SU-DHL-6 (cell line): ENCODE measurements around the gene SLC22A17.

ENCODE experiments used
- H2AFZ ChIP-seq: fragments of 200-600 bp; sonication (generic); 2 replicates; pipeline ENCODE4 v1.6.1; 2014; ENCODE audit warnings: low read depth, mild to moderate bottlenecking, moderate library complexity, mixed read lengths, antibody characterized with exemption, low read length; ENCODE audit not compliant: severe bottlenecking
- H3F3A ChIP-seq: fragments of 200-600 bp; shearing (Covaris generic); 2 replicates; pipeline ENCODE4 v1.6.0; 2016; ENCODE audit warnings: antibody characterized with exemption, mild to moderate bottlenecking; ENCODE audit not compliant: insufficient read depth
- H3K27ac ChIP-seq: fragments of 200-600 bp; sonication (generic); 2 replicates; pipeline ENCODE4 v1.5.1; 2016; ENCODE audit warnings: low read depth, mild to moderate bottlenecking, low read length, moderate library complexity, mixed read lengths
- H3K27me3 ChIP-seq: fragments of 200-600 bp; sonication (generic), shearing (Covaris generic); 2 replicates; pipeline ENCODE4 v1.6.0; 2014; ENCODE audit warnings: mild to moderate bottlenecking, low read length
- H3K36me3 ChIP-seq: fragments of 200-600 bp; sonication (generic); 2 replicates; pipeline ENCODE4 v1.6.1; 2014; ENCODE audit warnings: mild to moderate bottlenecking, low read length, mixed read lengths
- H3K4me2 ChIP-seq: fragments of 300-600, 200-600 bp; shearing (Covaris generic), sonication (generic); 2 replicates; pipeline ENCODE4 v1.6.0; 2014; ENCODE audit warnings: low read length, low read depth, mild to moderate bottlenecking; ENCODE audit not compliant: poor library complexity, severe bottlenecking
- H3K4me3 ChIP-seq: fragments of 200-600 bp; sonication (generic); 2 replicates; pipeline ENCODE4 v1.5.1; 2014; ENCODE audit warnings: antibody characterized with exemption, low read length, mild to moderate bottlenecking, mixed read lengths; ENCODE audit not compliant: insufficient read depth, poor library complexity, severe bottlenecking
- H3K79me2 ChIP-seq: fragments of 200-600 bp; sonication (generic); 2 replicates; pipeline ENCODE4 v1.6.1; 2014; ENCODE audit warnings: mild to moderate bottlenecking, low read length, moderate library complexity; ENCODE audit not compliant: insufficient read depth
- H3K9ac ChIP-seq: fragments of 200-600 bp; sonication (generic); 2 replicates; pipeline ENCODE4 v1.7.0; 2014; ENCODE audit warnings: mild to moderate bottlenecking, low read length
- H3K9me2 ChIP-seq: fragments of 200-600 bp; sonication (generic); replicated peaks from 2 replicates; pipeline ENCODE4 v1.6.1; 2014; ENCODE audit warnings: low read length; ENCODE audit not compliant: insufficient read depth
- H3K9me3 ChIP-seq: fragments of 200-600 bp; sonication (generic); 2 replicates; pipeline ENCODE4 v1.6.1; 2014; ENCODE audit warnings: low read length, mixed read lengths; ENCODE audit not compliant: insufficient read depth
- H4K20me1 ChIP-seq: fragments of 200-600 bp; sonication (generic); 2 replicates; pipeline ENCODE4 v1.6.1; 2014; ENCODE audit warnings: low read depth, mild to moderate bottlenecking, antibody characterized with exemption, low read length, moderate library complexity, mixed read lengths
- CTCF ChIP-seq: fragments of 200-600 bp; sonication (generic); IDR thresholded peaks from one replicate; pipeline ENCODE4 v1.5.1; 2017; ENCODE audit warnings: antibody characterized with exemption, mild to moderate bottlenecking, low read length, moderate library complexity; ENCODE audit not compliant: insufficient read depth, poor library complexity, severe bottlenecking
- EZH2phosphoT487 ChIP-seq: fragments of 200-600 bp; sonication (generic), shearing (Covaris generic); conservative IDR thresholded peaks from 2 replicates; pipeline ENCODE4 v1.6.1; 2018; ENCODE audit warnings: mild to moderate bottlenecking, antibody characterized with exemption, low read length, moderate library complexity, mixed read lengths

SLC22A17 gene

GRCh38 chr14:23357261-23357660 is 4.6 kb upstream of the SLC22A17 start:
- H3K27ac ChIP-seq, result no peak overlapping the region
- no peaks in the 10 kb centered on the region for H3K36me3 ChIP-seq
- TF ChIP-seq EZH2phosphoT487, result no peak
- TF ChIP-seq CTCF, result no peak
- H3K27me3 ChIP-seq, result no peaks in the 10 kb centered on the region
- no peaks in the 10 kb centered on the region for H4K20me1 ChIP-seq
- no peak overlapping the region for H3K9ac ChIP-seq
- no peaks in the 10 kb centered on the region for H3F3A ChIP-seq
- no peaks in the 10 kb centered on the region for H3K79me2 ChIP-seq
- no peaks in the 10 kb centered on the region for H3K9me2 ChIP-seq
- H3K9me3 ChIP-seq, result no peaks in the 10 kb centered on the region
- H2AFZ ChIP-seq, result no peak overlapping the region
- no peak overlapping the region for H3K4me3 ChIP-seq
- H3K4me2 ChIP-seq, result no peak overlapping the region

- Histone ChIP-seq H3K36me3 (no peaks in the 10 kb centered on the region), H3K9me2 (no peaks in the 10 kb centered on the region)
- TF ChIP-seq CTCF (no peak), EZH2phosphoT487 (no peak)
These were observed 4.0 kb upstream of the SLC22A17 start for GRCh38 chr14:23356662-23357061.

GRCh38 chr14:23355871-23356435 is 3.3 kb upstream of the SLC22A17 start:
- Histone ChIP-seq H3K36me3 (no peaks in the 10 kb centered on the region), H3K9me2 (no peaks in the 10 kb centered on the region)
- no peak for TF ChIP-seq CTCF
- TF ChIP-seq EZH2phosphoT487, result no peak

More at GRCh38 chr14:23356662-23357061, 4.0 kb upstream of the SLC22A17 start:
- Histone ChIP-seq H3K9ac (no peak overlapping the region), H2AFZ (no peak overlapping the region), H3K4me3 (no peak overlapping the region), H3F3A (no peaks in the 10 kb centered on the region), H3K27ac (no peak overlapping the region), H3K27me3 (no peaks in the 10 kb centered on the region), H3K4me2 (no peak overlapping the region), H3K9me3 (no peaks in the 10 kb centered on the region), H4K20me1 (no peaks in the 10 kb centered on the region), H3K79me2 (no peaks in the 10 kb centered on the region)

More at GRCh38 chr14:23355871-23356435, 3.3 kb upstream of the SLC22A17 start:
- H3K4me2 ChIP-seq, result no peak overlapping the region
- H3K9me3 ChIP-seq, result no peaks in the 10 kb centered on the region
- no peak overlapping the region for H3K27ac ChIP-seq
- no peak overlapping the region for H3K4me3 ChIP-seq
- H4K20me1 ChIP-seq, result no peaks in the 10 kb centered on the region
- H2AFZ ChIP-seq, result no peak overlapping the region
- no peaks in the 10 kb centered on the region for H3K79me2 ChIP-seq
- no peaks in the 10 kb centered on the region for H3F3A ChIP-seq
- H3K9ac ChIP-seq, result no peak overlapping the region
- no peaks in the 10 kb centered on the region for H3K27me3 ChIP-seq
